ENCODE measurements around the gene WDR75.
"Not testable (repeated sequence)": the region's sequence is repeated elsewhere in the genome, so short reads cannot be mapped to it uniquely, and the experiment has no call there.

WDR75 gene

GRCh38 chr2:189440947-189441708 lies at the start of gene WDR75:
WDR75 (plus strand) TSS chr2:189441474; CDS start chr2:189441493, 19 bp downstream.
- peak; percentile 99 for DNase-seq

DNA sequence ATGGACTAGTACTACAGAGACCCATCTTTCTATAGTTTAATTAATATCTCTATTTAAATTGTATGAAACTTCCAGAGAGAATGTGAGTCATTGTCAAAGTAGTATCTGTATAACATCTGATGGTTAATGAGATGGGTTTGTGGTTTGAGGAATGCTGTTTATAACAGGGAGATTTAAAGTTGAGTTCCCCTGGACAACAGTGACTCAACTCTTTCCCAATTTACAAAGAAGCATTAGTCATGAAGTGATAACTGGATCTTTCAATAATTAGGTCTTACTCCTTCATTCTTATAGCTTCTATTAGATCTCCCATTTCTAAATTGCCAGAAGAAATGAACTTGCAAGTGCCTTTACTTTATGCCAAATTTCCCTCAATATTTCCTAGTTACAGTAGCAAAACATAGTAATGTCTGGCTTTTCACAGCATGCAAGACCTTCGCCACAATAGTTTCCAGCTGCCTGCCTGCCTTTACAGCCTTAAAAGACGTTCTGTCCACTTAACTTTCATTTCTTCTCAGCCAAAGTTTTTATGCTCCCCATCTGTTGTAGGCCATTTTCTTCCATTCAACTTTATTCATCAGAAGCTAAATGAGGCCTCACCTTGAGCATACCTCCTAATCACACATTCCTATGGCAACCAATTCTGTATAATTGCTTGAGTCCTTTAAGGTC lies 47.7 kb upstream of the WDR75 start:
- DNase-seq, result peak; percentile 22

- no peak for DNase-seq
Observed at GRCh38 chr2:189394525-189394924, 46.7 kb upstream of the WDR75 start.

DNA sequence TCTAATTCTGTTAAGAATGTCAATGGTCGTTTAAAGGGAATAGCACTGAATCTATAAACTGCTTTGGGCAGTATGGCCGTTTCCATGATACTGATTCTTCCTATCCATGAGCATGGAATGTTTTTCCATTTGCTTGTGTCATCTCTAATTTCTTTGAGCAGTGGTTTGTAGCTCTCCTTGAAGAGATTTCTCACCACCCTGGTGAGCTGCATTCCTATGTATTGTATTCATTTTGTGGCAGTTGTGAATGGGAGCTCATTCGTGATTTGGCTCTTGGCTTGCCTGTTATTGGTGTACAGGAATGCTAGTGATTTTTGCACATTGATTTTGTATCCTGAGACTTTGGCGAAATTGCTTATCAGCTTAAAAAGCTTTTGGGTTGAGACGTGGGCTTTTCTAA lies 38.3 kb upstream of the WDR75 start:
- DNase-seq, result no peak

DNA sequence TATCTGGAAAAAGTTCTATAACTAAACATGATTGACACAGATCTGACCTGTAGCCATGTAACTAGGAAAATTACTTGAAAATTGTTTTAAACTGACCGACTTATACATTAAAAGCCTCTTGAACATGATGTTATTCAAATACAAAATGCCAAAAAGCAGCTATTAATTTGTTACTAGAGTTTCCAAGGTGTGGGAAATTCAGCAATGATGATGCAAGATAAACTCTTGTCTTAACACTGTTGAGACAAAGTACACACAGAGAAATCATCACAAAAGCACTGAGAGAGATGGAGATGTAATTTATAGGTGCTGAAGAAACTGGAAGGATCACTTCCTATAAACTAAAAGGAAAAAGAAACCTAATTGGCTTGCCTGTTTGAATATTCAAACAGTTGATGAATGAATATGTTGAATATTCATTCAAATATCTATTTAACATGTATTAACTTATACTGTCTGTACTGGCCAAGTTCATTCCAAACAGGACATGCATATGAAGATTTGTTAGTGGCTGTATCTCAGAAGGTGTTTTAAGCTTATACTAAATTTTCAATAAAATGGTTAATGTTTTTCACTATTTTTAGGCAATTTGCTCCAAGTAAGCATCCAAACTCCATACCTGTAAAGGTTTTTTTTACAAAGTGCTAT lies 34.6 kb upstream of the WDR75 start:
- peak; percentile 10 for DNase-seq

GRCh38 chr2:189407281-189408209 lies 33.7 kb upstream of the WDR75 start:
- DNase-seq, result peak; percentile 73

DNA sequence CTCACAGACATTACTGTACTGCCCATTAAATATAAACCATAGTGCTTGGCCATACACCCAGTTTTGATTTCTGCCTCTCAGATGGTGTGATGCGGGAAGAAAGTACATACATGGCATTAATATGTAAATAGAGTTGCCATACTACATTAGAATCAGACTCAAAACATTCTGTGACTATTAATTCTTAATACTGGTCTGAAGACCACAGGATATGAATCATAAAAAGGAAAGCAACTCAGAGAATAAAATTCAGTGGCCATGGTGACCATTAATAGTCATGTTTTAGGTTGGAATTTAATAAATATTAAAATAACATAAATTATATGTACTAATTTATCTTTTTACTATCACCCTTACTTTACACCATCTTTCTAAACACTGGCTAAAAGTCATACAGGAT lies 33.0 kb upstream of the WDR75 start:
- DNase-seq, result peak; percentile 11

DNA sequence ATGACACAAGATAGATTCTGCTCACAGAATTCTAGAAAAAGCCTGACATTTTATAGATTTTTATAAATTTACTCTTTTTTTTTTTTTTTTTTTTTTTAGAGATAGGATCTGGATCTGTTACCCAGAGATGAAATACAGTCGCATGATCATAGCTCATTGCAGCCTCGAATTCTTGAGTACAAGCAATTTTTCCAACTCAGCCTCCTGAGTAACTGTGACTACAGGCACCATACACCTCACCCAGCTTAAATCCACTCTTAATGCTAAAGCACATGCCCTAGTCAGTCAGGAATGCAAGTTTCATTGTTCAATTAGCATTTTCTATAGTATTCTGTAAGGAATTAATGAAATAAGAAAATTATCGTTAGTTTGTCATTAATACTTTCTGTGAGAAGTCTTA lies 32.1 kb upstream of the WDR75 start:
- peak; percentile 39 for DNase-seq

- DNase-seq, result peak; percentile 43
Observed at GRCh38 chr2:189409647-189410046, 31.6 kb upstream of the WDR75 start.

DNA sequence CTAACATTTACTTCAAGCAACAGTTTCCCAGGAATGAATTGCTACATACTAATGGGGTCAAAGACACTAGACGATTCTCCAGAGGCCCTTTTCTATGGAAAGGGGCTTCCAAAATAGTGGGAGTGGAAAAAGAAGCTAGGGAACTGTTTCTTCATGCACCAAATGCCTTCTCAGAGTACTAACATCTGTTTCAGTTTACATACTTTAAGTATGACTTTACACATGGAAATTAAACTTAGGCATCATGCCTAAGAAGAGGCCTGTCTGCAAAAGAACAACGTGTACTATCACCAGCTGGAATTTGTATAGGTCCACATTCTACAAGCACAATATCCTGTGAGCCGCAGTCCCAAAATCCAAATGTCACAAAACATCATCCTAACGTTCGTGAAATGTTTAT lies 29.4 kb upstream of the WDR75 start:
- peak; percentile 83 for DNase-seq

DNA sequence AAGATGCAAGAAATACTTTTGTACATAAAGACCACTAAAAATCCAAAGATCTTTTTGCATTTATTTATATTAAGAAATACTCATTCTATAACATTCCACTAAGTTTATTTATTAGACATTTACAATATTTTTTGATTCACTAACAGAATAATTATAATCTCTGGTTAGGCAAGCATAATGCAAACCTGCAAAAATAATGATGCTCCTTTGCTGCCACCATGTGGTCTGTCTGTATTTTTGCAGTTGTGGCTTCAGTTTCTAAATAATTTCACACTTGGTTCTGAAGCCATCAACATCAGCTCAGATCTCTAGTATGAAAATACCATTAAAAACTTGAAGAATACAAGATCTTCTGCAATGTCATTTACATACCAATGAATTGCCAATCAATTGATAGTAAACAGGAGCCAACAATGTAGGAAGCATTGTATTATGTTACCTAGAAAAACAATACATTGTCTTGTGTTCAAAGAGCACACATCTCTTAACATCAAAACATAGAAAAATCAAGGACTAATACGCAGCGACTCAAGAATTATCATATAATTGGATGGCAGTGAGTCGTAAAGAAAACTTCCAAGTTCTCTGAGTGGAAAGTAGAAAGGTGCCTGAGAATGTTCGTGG lies 28.8 kb upstream of the WDR75 start:
- peak; percentile 86 for DNase-seq

DNA sequence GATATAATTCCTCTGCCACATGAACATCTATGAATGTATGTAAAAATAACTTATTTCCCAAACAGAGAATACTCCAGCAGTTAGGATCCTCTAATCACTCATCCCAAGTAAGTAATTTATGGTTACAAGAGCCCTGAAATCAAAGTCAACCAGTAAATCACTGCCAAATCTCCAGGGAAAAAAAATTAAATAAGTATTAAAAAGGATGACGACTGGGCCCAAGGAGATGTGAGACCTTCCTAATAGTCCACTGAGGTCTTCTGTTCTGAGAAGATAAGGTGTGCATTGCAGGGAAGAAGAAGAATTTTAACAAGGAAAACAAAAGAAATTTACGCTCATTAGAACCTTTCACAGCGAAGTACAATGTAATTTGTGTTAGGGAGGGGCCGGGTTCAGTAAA lies 28.0 kb upstream of the WDR75 start:
- DNase-seq, result no peak

DNA sequence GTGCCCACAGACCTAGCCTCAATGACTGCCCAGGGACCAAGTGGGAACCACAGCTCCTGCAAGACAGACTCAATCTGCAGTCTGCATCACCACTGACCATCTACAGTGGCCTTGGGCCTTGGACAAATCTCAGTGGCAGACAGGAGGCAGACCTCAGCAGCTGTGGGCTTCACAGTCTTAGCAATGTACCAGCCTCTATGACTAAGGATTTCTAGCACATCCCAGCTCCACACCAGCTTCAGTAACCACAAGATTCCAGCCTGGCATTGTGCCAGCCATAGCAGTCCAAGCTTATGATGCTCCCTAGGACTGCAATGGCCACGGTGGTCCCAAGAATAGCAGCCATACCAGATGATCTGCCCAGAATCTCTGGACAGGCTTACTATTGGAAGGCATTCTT lies 19.6 kb upstream of the WDR75 start:
- no peak for DNase-seq

- DNase-seq, result no peak
Observed at GRCh38 chr2:189424961-189425360, 16.3 kb upstream of the WDR75 start.

DNA sequence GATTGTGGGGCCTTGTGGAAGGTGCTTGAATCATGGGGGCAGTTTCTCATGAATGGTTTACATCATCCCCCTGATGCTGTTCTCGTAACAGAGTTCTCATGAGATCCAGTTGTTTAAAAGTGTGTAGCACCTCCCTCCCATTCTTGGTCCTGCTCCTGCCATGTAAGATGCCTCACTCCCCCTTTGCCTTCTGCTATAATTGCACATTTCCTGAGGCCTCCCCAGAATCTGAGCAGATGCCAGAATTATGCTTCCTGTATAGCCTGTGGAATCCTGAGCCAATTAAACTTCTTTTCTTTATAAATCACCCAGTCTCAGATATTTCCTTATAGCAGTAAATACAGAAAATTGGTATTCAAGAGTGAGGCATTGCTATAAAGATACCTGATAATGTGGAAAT lies 15.6 kb upstream of the WDR75 start:
- DNase-seq, result no peak

DNA sequence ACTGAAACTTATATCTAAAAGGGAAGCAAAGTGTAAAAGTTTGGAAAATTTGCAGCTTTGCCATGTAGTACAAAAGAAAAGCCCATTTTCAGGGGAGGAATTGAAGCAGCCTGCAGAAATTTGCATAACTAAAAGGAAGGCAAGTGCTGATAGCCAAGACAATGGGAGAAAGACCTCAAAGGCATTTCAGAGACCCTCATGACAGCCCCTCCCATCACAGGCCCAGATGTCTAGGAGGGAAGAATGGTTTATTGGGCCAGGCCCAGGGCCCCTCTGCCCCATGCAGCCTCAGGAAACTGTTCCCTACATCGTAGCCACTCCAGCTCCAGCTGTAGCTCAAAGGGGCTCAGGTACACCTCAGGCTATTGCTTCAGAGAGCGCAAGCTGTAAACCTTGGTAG lies 14.4 kb upstream of the WDR75 start:
- DNase-seq, result no peak

DNA sequence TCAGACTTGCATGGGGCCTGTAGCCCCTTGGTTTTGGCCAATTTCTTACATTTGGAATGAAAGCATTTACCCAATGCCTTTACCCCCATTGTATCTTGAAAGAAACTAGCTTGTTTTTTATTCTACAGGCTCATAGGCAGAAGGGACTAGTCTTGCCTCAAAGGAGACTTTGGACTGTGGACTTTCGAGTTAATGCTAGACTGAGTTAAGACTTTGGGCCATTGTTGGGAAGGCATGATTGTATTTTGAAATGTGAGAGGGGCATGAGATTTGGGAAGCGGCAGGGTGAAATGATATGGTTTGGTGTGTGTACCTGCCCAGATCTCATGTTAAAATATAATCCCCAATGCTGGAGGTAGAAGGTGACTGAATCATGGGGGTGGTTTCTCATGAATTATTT lies 13.4 kb upstream of the WDR75 start:
- DNase-seq, result no peak

- DNase-seq, result not testable (repeated sequence)
Observed at GRCh38 chr2:189430448-189430847, 10.8 kb upstream of the WDR75 start.

DNA sequence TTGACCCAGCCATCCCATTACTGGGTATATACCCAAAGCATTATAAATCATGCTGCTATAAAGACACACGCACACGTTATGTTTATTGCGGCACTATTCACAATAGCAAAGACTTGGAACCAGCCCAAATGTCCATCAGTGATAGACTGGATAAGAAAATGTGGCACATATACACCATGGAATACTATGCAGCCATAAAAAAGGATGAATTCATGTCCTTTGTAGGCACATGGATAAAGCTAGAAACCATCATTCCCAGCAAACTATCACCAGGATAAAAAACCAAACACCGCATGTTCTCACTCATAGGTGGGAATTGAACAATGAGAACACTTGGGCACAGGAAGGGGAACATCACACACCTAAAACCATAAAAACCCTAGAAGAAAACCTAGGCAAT lies 5.5 kb upstream of the WDR75 start:
- DNase-seq, result not testable (repeated sequence)

DNA sequence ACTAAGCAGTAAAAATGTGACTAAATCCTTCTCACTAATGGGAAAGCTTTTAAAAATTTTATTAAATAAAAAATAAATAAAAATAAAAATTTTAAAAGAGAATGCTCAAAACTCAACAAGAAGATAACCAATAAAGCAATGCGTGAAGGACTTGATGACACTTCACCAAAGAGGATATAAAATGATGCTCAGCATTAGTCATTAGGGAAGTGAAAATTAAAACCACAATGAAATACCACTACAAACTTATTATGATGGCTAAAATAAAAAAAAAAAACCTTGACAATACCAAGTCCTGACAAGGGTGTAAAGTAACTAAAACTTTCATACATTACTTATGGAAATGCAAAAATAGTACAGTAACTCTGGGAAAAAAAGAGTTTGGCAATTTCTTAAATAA lies 3.3 kb upstream of the WDR75 start:
- no peak for DNase-seq

DNA sequence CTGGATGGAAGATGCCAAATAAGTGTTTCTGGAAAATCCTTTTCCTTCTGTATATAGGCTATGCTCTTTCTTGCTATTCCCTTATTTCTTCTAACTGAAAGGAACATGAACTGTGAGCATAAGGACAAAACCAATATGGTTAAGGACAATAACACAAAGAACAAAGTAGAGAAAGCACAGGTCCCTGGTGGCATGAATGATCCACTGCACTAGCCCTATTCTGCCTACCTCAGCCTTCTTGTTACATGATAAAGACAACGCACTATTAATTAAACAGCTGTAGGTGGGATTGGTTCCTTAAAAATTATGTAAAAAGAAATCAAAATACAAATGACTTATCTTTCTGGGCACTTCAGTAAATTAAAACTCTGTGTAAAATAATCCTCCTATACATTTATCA lies 1.9 kb upstream of the WDR75 start:
- DNase-seq, result peak; percentile 10

GRCh38 chr2:189440644-189440946 lies 679 bp upstream of the WDR75 start:
- DNase-seq, result no peak

DNA sequence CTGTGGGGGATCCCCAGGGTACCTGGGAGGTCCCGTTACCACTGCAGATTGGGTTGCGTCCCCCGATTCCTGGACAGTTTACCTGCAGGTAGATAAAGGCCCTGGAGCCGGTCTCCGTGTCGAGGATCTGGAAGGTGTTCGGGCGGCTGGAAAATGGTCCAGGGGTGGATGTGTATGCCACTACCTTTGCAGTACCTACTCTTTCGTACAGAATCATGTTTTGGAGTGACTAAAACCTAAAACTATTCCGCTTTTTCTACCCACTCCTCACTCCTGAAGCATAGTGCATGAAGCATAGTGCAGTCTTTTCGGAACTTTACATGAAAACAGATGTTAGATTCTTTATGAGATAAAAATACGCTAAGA lies 418 bp downstream of the WDR75 start:
- DNase-seq, result no peak

Measured in eye (tissue), 1 donor.